NCI-H446 (cell line): ENCODE data around the gene TAF11.
"Not testable (repeated sequence)": the region's sequence is repeated elsewhere in the genome, so short reads cannot be mapped to it uniquely, and the experiment has no call there.

Source experiments
- DNase-seq, 2 experiments: peaks; one replicate each; lab custom pipeline; 2025; lab: John Stamatoyannopoulos, UW

Gene TAF11

DNA sequence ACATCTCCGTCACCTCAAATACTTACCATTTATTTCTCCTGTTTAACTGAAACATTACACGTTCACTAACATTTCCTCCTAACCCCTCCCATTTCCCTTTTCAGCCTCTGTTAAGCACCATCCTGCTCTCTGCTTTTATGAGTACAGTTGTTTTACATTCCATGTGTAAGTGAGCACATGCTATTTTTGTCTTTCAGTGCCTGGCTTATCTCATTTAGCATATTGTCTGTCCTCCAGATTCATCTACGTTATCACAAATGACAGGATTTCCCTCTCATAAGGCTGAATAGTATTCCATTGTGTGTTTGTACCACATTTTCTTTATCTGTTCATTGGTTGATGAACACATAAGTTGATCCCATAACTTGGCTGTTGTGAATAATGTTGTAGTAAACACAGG is 22.7 kb downstream of the TAF11 start:
- no peak for DNase-seq

DNA sequence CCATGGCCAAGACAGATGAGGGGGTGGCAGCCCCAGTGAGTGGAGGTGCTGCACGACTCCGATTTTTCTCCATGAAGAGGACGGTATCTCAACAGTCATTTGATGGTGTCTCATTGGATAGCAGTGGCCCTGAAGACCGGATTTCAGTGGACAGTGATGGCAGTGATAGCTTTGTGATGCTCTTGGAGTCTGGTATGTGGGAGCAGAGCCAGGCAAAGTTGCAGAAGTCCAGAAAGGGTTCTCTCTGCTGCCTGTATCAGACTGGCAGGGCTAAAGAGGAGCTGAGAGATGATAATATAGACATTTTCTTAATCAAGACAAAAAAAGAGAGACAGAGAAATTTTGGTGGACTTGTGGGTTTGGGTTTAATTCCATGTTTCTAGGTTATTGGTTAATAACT is 23.8 kb downstream of the TAF11 start:
- DNase-seq: no peak

DNA sequence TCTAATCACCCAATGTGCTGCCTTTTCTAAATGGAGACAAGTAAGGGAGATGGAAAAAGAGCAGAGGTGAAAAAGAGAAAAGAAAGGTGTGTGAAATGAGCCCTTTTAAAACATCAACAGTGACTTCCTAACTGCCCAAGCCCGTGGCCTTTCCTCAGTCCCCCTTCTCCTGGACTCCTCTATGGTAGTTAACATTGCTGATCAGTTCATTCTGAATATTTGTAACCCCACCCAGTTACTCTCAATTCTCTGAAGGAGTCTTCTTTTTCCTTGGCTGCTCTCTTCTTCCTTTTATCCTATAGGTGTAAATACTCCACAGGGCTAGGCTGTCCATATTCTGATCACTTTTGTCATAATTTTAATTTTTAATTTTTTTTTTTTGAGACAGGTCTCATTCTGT is 27.1 kb downstream of the TAF11 start:
- no peak for DNase-seq

DNA sequence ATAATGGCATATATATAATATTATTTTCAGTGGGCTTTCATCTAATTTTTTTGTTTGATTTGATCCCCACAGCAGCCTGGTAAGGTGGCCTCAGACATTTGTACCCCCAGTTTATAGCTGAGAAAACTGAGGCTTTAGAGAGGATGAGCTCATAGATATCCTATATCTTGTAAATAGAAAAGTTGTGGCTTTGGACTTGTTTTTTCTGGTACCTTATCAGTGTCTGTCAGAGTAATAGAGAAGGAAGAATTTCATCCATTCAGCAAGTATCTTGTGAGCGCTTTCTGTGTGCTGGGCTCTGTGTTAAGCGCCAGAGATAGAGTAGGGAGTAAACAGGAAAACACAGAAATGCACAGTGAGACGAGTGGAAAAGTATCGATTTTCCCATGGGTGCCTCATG is 27.9 kb downstream of the TAF11 start:
- DNase-seq: no peak

DNA sequence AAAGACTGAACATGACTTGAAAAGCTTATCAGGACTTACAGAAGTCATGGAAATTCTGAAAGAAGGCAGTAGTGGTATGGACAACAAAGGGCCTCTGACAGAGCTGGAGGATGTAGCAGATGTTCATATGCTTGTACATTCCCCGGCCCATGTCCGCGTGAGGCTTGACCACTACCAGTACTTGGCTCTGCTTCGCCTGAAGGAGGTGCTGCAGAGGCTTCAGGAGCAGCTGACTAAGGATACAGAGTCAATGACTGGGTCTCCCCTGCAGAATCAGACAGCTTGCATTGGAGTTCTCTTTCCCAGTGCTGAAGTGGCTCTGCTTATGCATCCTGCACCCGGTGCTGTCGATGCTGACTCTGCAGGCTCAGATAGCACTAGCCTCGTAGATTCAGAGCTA is 29.2 kb downstream of the TAF11 start:
- DNase-seq: no peak

DNA sequence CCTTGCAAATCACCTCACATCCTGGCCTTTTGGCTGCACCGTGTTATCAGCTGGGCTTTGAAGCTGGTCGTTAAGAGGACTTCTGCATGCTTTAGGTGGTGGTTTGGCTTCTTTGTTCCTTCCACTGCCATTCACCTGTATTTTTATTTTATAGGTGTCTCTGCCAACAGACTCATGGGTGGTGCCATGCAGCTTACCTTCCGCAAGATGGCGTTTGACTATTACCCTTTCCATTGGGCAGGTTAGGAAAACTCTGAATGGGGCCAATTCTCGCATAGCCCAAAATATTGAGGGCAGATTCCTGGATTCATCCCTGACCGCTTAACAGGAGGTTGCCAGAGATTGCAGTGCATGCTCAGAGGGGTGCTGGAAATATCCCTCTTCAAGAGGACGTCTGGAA is 32.4 kb downstream of the TAF11 start:
- no peak for DNase-seq

DNA sequence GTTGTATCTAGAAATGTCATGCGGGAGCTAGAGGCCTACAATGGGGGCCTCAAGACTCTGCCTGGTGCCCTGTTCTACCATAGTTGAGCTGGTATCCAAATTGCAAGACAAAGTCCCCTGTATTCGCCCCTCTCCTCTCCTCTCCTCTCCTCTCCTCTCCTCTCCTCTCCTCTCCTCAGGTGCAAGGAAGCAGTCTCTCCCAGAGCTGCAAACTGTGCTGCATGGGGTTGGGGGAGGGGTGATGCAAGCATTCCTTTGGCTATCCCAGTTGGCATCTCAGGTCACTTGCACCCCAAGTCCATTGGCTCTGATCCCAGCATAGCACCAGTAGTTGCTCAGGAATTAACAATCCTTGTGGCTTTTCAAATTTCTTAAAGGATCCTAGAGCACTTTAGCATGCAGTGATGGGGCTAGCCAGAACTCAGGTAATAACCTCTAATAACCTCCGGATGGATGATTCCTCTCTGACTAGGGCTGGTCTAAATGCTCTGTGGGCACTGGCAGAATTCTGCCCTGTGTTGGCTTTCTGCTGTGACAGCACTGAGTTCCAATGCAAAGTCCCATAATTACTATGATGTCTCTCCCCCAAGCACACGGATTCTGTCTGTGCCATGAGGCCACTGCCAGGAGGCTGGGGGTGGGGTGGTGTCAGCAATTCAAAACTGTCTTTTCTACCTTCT is 35.3 kb downstream of the TAF11 start:
- no peak for DNase-seq

DNA sequence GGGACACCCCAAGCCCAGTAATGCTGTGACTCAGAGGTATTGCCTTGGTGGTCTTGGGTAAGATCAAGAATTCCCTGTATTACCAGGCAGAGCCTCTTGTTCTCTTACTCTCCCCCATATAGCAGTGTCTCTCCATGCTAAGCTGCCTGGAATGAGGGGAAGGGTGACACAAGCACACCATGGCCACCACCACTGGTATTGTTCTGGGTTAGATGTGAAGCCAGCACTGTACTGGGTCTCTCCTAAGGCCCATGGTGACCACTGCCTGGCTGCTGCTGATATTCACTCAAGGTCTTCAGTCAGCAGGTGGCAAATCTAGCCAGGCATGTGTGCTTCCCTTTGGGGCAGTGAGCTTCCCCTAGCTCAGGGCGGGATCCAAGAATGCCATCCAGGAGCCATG is 36.5 kb downstream of the TAF11 start:
- DNase-seq: no peak

DNA sequence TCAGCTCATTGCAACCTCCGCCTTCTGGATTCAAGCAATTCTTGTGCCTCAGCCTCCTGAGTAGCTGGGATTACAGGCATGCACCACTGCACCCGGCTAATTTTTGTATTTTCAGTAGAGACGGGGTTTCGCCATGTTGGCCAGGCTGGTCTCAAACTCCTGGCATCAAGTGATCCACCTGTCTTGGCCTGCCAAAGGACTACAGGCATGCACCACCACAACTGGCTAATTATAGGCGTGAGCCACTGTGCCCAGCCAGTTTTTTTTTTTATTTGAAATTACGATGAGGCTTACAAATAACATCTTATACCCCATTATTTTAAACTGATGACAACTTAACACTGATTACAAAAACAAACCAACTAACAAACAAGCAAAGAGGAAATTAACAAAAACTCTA is 38.8 kb downstream of the TAF11 start:
- not testable (repeated sequence) for DNase-seq

DNA sequence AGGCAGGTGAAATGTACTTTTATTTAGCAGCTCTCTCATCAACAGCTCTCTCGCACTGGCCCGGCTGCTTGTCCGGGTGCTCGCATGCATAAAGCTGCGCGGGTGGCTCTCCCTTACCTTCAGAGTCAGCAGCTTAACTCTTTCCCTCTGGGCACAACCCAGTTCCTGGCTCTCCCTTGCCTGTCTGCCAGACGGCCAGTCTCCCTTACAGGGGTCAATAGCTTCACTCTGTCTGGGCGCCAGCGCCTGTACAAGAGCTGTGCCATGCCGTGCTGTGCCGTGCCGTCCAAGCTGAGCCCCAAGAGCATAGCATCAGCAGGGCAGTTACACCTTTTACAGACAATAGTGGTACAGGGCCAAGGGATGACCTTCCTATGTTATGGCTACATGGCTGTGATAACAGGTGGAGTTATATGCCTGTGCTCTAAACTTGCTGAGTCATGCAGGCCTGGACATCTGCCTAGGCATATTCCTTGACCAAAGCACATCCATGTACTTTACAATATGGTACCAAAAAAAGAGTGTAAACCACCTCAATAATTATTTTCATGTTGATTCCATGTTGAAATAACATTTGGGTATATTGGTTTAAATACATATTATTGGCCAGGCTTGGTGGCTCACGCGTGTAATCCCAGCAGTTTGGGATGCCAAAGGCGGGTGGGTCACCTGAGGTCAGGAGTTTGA is 48.0 kb downstream of the TAF11 start:
- DNase-seq: no peak

DNA sequence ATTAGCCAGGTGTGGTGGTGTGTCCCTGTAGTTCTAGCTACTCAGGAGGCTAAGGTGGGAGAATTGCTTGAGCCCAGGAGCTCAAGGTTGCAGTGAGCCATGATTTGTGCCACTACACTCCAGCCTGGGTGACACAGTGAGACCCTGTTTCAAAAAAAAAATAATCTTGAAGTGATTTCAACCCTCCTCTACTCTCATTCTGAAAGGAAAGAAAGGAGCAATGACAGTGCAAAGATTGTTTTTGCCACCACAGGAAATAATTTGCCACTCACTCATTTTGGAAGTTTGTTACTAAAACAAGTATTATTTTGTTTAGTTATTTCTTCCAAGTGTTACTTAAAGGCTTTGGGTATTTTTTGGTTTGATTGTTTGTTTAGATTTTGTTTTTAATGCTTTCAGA is 50.3 kb downstream of the TAF11 start:
- DNase-seq: no peak

DNA sequence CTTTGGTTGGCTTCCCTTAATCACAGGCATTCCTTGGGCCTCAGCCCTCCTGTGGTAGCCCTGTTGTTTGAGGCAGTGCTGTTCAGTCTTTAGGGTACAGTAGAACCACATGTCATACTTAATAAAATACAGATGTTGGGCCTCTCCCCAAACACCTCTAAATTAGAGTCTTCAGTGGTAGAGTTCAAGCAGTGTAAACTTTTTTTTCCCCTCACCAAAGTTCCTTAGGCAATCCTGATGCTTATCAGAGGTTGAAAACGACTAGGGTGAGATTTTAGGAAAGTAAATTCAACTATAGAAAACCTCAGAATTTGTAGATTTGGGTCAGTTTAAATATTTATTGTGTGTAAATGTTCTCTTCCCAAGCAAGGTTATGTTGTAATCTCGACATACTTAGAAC is 51.4 kb downstream of the TAF11 start:
- no peak for DNase-seq

DNA sequence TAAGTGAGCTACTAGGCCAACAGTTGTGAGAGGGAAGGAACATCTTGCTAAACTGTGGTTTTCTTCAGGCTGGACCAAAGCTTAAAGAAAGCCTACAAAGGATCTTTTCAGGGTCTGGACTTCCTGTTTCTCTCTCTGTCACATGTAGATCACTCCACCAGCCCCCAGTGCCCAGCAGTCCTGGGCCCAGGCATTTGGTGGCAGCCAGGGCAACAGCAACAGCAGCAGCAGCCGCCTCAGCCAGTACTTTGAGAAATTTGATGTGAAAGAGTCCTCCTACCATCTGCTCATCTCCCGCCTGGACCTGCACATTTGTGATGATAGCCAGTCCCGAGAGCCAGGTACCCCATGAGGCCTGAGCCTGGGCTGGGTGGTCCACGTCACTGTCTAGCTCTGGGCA is 51.8 kb downstream of the TAF11 start:
- no peak for DNase-seq

DNA sequence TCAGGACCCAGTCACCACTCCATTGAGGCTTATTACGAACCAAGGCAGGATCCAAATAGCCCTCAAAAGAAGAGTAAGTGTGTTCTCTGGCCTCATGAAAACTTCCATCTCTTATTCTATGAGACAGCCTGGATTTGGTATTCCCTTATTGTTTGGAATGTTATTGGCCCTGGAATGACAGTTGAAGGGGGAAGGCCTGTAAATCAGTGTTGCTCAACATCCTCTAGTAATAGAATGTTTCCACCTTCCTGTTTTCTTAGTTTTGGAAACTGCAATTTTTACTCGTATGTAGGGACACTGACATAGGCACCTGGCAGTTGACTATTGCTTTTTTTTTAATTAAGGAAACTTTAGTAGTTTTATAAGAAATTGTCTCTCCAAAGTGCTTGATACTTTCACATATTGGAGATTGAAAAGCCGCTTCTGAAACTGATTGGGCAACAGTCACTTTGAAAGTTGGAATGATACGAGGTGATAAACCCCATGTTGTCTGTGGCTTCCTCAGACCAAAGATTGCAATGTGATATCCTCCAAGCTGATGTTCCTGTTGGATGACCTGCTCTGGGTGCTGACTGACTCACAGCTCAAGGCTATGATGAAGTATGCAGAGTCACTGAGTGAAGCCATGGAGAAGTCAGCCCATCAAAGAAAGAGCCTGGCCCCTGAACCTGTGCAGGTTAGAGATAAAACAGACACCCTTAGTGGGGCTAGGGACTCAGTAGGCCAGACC is 52.9 kb downstream of the TAF11 start:
- no peak for DNase-seq

DNA sequence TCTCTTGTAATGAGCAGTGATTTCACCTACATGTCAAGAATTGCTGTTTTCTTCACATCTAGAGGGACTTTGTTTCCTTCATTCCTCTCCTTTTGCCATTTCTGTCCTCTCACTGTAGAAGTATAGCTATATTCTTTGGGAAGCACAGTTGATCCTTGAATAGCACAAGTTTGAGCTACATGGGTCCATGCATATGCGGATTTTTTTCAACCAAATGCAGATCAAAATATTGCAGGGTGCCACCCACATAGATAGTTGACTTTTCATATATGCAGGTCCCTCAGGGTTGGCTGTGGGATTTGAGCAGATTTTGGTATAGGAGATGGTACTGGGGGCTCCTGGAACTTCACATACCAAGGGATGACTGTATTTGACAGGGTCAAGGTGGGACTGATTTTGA is 54.9 kb downstream of the TAF11 start:
- DNase-seq: no peak

DNA sequence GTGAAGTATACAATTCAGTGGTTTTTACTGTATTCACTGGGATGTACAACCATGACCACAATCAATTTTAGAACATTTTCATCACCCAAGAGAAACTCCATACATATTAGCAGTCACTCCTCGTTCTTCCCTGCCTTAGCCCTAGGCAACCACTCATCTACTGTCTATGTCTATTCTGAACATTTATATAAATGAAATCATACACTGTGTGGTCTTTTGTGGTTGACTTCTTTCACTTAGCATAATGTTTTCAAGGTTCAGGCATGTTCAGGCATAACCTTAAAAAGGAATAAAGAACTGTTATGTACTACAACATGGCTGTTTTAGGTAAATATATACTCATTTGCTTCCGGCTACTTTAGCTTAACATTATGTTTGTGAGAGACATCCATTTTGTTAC is 58.7 kb downstream of the TAF11 start:
- no peak for DNase-seq
